ENCODE data around the gene YDJC.
"Not testable (repeated sequence)": the region's sequence is repeated elsewhere in the genome, so short reads cannot be mapped to it uniquely, and the experiment has no call there.

Gene YDJC

GRCh38 chr22:21629255-21630149 lies at the start of gene YDJC:
Gene YDJC, minus strand, starts transcription at chr22:21630022. Its CDS starts 8 bp downstream, at chr22:21630014.
- DNase-seq = peak; percentile 97

- DNase-seq = no peak
These were observed 49.6 kb upstream of the YDJC start for GRCh38 chr22:21679383-21679782.

GRCh38 chr22:21678842-21679241 lies 49.0 kb upstream of the YDJC start:
- not testable (repeated sequence) for DNase-seq

- no peak for DNase-seq
These were observed 48.0 kb upstream of the YDJC start for GRCh38 chr22:21677606-21678443.

- DNase-seq = no peak
These were observed 44.9 kb upstream of the YDJC start for GRCh38 chr22:21674638-21675245.

GRCh38 chr22:21673534-21674321 lies 43.9 kb upstream of the YDJC start:
- DNase-seq = no peak

GRCh38 chr22:21672107-21672629 lies 42.3 kb upstream of the YDJC start:
- no peak for DNase-seq

GRCh38 chr22:21669026-21669425 lies 39.2 kb upstream of the YDJC start:
- DNase-seq = no peak

- no peak for DNase-seq
These were observed 37.0 kb upstream of the YDJC start for GRCh38 chr22:21666786-21667185.

GRCh38 chr22:21665047-21665851 lies 35.4 kb upstream of the YDJC start:
- DNase-seq = no peak

- DNase-seq = no peak
These were observed 33.9 kb upstream of the YDJC start for GRCh38 chr22:21663738-21664137.

- no peak for DNase-seq
These were observed 32.2 kb upstream of the YDJC start for GRCh38 chr22:21661991-21662390.

- DNase-seq = no peak
These were observed 31.1 kb upstream of the YDJC start for GRCh38 chr22:21660904-21661303.

- DNase-seq = no peak
These were observed 30.2 kb upstream of the YDJC start for GRCh38 chr22:21659864-21660525.

GRCh38 chr22:21657360-21658032 lies 27.7 kb upstream of the YDJC start:
- DNase-seq = peak; percentile 89

- DNase-seq = no peak
These were observed 27.2 kb upstream of the YDJC start for GRCh38 chr22:21657020-21657359.

- no peak for DNase-seq
These were observed 23.0 kb upstream of the YDJC start for GRCh38 chr22:21652547-21653545.

- peak; percentile 86 for DNase-seq
These were observed 22.3 kb upstream of the YDJC start for GRCh38 chr22:21652010-21652546.

Measured in CD4-positive, alpha-beta T cell treated with Interleukin-17A for 4 hours (primary cell).